Measurements from ENCODE around the gene MPHOSPH6.

DNA sequence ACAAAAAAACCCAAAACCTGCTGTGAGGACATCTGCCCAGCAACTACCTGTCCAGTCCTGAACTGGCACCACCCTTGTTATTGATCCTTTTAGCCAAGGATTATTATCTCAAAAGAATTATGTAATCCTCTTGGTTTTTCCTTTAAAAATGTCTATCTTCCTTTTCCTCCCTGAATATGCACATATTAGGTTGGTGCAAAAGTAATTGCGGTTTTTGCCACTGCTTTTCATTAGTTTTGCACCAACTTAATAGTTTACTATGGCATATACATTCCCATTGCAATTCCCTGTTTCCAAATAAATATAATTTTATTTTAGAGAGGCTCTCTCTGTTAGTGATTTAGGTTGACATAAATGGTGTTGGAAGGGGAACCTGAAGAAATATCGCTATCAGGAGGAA lies 51.3 kb downstream of the MPHOSPH6 start:
- no peak for TF ChIP-seq EZH2phosphoT487 (IDR thresholded peaks at IDR 0.05; ENCODE audit: low read length)
- TF ChIP-seq, protein P1, sequence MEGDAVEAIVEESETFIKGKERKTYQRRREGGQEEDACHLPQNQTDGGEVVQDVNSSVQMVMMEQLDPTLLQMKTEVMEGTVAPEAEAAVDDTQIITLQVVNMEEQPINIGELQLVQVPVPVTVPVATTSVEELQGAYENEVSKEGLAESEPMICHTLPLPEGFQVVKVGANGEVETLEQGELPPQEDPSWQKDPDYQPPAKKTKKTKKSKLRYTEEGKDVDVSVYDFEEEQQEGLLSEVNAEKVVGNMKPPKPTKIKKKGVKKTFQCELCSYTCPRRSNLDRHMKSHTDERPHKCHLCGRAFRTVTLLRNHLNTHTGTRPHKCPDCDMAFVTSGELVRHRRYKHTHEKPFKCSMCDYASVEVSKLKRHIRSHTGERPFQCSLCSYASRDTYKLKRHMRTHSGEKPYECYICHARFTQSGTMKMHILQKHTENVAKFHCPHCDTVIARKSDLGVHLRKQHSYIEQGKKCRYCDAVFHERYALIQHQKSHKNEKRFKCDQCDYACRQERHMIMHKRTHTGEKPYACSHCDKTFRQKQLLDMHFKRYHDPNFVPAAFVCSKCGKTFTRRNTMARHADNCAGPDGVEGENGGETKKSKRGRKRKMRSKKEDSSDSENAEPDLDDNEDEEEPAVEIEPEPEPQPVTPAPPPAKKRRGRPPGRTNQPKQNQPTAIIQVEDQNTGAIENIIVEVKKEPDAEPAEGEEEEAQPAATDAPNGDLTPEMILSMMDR (IDR thresholded peaks at IDR 0.05; ENCODE audit: low read length): no peak
- TF ChIP-seq EZH2 (optimal IDR thresholded peaks at IDR 0.05; ENCODE audit: low read depth, low read length): no peak

All from MM.1S (cell line).